T-helper 9 cell (primary cell): Measurements from ENCODE around the gene DMPK.

Experiments used
- DNase-seq: peaks from one replicate; pipeline ENCODE4 v3.0.0-alpha.2; 2020
- total RNA-seq, 2 donors: gene quantifications; one replicate each; lab custom pipeline; 2026; lab: John Stamatoyannopoulos, UW

DMPK gene, protein sequence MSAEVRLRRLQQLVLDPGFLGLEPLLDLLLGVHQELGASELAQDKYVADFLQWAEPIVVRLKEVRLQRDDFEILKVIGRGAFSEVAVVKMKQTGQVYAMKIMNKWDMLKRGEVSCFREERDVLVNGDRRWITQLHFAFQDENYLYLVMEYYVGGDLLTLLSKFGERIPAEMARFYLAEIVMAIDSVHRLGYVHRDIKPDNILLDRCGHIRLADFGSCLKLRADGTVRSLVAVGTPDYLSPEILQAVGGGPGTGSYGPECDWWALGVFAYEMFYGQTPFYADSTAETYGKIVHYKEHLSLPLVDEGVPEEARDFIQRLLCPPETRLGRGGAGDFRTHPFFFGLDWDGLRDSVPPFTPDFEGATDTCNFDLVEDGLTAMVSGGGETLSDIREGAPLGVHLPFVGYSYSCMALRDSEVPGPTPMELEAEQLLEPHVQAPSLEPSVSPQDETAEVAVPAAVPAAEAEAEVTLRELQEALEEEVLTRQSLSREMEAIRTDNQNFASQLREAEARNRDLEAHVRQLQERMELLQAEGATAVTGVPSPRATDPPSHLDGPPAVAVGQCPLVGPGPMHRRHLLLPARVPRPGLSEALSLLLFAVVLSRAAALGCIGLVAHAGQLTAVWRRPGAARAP
- 8.9 to 10.4 reads per million in 2 donors for total RNA-seq

GRCh38 chr19:45782162-45782691 is at the start of gene DMPK:
DMPK (minus strand) TSS chr19:45782490; CDS start chr19:45782352, 138 bp downstream.
- no peak for DNase-seq

DNA sequence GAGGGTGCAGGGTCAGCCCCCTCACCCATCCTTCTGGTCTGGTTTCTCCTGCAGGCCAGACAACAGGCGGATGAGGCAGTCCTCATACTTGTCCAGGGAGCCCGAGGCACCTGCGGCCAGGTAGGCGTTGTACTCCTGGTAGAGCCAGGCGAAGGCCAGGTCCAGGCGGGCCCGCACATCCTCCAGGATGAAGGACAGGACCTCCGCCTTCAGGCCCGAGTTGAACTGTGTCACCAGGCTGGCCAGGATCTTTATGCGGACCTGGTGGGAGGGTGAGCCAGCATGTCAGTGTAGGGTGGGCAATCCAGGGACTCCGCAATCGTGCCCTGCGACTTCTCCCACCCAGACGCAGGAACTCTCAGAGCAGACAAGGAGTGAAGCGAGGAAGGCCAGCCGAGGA is 46.7 kb upstream of the DMPK start:
- DNase-seq = no peak

GRCh38 chr19:45828523-45828922 is 46.2 kb upstream of the DMPK start:
- DNase-seq = no peak

DNA sequence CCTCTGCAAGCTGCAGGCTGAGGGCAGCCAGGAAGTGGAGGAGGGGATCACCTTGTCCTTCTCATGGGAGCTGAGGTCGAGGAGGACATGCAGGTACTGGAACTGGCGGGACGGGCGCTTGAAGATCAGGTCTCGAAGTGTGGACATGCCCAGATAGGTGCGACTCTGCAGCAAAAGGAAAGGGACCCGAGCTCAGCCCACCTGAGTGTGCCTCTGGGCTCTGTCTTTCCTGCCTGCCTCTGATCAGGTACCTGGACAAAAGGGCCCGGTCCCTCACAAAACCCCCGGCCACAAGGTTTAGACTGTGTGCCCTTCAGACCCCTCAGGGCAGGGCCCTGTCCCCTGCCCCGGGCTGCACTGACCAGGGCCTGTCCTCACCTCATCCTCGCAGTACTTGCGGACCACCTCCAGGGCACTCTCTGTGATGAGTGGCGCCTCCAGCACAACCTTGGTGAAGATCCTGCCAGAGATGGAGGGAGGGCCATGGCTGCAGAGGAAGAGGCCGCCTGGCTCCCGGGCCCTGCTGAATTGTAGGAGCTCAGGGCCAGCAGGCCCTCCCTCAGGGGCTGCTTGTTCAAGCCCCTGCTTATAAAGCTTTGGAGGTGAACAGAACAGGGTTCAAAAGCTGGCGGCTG is 45.3 kb upstream of the DMPK start:
- DNase-seq = no peak

DNA sequence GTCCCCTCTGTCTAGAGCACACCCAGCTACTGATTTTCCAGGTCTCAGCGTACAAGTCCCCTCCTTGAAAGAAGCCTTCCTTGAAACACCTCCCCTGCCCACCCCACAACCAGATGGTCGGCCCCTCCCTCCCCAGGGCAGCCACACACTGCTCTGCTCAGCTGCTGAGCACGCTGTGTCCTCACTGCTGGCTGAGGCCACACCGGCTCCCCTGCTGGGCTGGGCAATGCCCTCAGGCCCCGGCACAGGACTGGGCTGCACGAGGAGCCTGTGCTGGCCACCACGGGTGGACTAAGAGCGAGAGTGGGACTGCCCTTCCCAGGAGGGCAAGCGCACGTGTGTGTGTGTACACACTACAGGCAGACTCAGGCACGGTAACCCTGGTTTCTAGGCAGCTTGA is 44.6 kb upstream of the DMPK start:
- DNase-seq = no peak

DNA sequence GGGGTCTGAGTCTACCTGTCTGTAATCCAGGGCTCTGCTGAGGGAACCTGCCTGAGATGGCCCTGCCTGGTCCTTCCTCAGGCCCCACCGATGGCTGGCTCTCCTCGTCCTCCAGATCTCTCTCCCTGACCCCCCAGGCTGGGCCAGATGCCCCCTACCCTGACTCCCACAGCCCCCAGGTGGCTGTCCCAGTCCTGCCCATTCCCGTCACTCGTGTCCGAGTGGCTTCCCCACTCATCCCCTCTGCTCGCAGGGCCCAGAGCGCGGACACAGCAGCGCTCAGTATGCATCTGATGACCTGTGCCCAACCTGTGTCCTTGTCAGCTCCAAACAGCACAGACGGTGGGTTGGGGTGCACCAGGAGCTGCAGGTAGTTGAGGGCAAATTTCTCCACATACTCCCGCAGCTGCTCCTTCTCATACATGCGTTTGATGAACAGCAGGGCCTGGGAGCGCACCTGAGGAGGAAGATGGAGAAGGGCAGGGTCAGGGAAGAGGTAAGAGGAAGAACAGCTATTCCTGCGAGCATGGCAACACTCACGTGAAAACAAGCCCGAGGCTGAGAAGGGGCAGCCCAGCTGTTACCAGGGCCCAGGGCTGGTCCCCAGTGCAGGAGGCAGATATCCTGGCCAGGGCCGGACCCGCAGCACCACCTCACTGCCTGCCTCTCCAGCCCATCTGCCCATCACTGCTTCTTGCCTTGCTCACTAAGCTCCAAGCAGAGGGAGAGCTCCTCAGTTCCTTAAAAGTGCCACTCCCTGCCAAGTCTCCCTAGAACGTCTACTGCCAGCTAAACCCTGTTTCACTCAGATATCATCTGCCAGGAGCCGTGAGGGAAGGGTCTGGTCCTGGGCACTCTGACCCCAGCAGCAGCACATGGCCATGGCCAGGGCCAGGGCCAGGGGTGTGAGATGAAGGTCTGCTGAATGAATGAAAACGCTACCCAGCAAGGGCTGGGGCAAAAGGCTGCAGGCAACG is 43.9 kb upstream of the DMPK start:
- DNase-seq = no peak

GRCh38 chr19:45825263-45825605 is 42.9 kb upstream of the DMPK start:
- no peak for DNase-seq

DNA sequence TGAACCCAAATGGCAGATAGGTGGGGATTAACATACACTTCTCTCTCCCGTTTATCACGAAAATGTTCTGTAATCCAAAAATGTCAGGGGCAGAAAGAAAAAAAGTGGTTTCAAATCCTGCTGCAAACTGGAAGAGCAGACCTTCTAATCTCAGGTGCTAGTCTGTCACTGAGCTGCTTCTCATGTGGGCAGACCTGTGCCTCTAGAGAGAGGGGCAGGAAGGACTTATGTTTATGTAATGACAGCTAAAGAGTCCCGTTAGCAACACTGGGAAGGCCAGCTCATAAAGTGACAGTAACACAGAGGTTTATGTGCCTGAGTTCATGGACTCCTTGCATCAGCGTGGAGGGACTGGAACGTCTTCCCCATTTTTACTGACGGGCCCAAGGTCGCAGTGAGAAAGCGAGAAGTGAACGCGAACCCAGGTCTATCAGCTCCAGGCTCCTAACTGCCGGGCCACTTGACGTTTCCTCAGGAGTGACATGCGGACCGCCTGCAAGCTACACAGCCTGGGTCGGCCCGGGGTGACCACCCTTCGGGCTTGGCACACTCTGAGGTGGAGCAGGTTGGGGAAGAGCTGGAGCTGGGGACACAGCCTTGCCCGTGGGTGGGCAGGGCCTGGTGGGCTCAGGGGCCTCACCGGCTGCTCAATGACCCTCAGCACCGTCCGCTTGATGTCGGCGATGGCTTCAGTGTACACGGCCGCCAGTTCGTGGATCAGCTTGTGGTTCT is 42.4 kb upstream of the DMPK start:
- DNase-seq = no peak

- no peak for DNase-seq
Measured at GRCh38 chr19:45824041-45824471, 41.8 kb upstream of the DMPK start.

- no peak for DNase-seq
Measured at GRCh38 chr19:45823182-45823581, 40.9 kb upstream of the DMPK start.

DNA sequence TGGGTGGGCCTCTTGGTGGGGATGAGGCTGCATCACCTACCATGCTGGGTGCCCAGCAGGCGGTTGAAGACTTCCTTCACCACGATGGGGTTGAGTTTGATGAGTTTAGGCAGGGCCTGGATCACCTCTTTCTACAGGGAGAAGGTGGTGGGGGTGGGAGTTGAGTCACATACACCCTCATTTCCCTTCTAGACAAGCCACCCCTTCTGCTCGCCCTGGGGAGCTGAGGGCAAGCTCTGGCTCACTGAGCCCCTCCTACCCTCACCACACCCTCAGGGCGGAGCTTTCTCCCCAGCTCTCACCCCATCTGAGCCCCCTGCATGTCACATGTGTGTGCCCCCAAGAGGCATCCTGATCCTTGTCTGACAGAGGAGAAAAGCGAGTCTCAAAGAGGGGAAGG is 40.4 kb upstream of the DMPK start:
- DNase-seq = no peak

DNA sequence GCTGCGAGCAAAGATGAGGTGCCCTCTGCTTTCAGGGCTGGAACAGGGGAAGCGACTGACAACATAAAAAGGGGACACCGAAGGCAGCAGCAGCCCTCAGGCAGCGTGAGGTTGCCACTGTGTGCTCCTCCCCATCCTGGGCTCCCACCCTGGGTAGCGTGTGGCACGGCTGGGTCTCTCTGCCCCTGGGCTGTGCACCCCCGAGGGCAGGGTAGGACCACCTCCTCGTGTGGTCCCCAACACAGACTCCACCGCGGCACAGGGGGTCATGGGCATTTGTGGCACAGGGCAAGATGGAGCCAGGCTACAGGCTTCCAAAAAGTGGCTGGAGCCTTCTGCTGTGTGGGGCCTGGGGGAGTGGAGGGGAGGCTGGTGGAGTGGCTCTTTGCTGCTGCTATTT is 39.3 kb upstream of the DMPK start:
- DNase-seq = no peak

DNA sequence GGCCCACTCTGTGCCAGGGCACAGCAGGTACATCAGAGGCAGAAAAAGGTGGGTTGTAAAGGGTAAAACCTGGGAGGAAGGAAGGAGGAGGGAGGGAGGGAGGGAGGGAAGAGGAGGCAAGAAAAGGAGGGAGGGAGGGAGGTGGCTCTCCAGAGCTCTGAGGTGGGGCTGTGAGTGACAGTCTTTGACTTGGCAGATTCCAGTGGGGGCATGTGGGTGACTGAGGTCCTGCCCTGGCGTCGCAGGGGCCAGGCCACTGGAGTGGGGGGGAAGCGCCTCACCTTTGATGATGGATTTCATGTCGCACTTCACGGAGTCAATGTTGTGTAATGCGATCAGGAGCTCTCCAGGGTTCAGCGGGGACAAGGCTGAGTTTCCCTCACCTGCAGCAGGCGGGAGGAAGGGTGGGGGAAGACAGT is 38.8 kb upstream of the DMPK start:
- DNase-seq = no peak

- no peak for DNase-seq
Measured at GRCh38 chr19:45820413-45821102, 38.3 kb upstream of the DMPK start.

DNA sequence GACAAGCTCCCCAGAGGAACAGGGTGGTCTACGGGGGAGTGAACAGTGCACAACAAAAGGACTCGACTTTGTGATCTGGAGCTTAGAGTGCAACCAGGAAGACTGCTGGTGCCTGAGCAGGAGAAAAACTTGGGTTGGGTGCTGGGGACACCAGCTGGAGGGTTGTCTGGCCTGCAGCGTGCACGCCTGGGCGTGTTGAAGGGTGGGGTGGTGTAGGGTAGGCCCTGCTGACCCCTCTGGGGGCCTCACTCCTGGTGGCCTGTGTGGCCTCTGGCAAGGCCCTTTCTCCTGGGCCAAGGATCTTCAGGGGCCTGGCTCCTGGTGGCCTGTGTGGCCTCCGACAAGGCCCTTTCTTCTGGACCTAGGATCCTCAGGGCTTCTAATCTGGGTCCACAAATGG is 37.5 kb upstream of the DMPK start:
- DNase-seq = no peak

- DNase-seq = no peak
Measured at GRCh38 chr19:45817725-45818301, 35.5 kb upstream of the DMPK start.

GRCh38 chr19:45817010-45817724 is 34.9 kb upstream of the DMPK start:
- peak; percentile 99 for DNase-seq

DNA sequence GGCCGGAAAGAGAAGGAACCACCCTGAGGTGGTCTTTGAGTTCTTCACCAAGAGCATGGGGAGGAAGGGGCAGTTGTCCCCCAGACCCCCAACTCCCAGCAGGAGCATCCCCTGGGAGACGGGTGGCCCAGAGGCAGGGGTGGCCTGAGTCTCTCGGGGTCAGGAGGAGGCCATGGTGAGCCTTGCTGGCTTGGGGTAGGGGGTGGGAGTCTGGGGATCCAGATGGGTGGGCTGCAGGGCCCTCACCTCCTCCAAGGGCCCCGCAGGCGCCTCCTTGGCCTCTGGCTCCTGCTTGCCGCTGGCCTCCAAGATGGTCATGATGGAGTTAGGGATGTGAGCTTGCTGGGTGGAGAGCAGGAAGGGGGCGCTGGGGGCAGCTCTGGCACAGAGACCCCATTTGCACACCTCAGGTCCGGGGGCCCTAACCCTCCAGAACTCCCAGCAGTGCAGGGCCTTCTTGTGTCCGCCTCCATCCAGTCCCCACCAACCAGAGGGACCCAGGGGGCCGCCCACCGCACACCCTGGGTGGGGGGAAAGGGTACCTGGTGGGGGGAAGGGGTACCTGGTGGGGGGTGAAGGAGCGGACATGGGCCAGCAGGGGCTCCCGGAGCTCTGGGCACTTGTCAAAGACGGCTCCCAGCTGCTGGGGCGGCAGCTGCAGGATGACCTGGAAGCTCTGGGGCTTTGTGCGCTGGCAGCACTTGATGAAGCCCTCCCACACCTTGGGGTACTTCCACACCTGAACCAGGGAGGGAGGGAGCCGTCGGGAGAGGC is 34.1 kb upstream of the DMPK start:
- DNase-seq = no peak
